GM12864 (cell line): ENCODE results near the gene ASIC3.

Experiments
- DNase-seq: peaks from one replicate; pipeline ENCODE4 v3.0.0-alpha.2; 2011; ENCODE audit warnings: low read depth
- H3K4me3 ChIP-seq: 2 replicates; pipeline ENCODE4 v1.5.1; 2011; ENCODE audit warnings: mild to moderate bottlenecking, low read depth, low read length, control low read depth
- CTCF ChIP-seq: IDR thresholded peaks from 2 replicates; pipeline ENCODE4 v1.5.1; 2011; ENCODE audit warnings: low read depth, mild to moderate bottlenecking, moderate library complexity, low read length, control low read depth, inconsistent platforms; ENCODE audit errors: missing control alignments

ASIC3 gene

GRCh38 chr7:151059367-151060112 is 11.2 kb downstream of the ASIC3 start, which contains the start of gene SLC4A2:
TSS of gene SLC4A2 (plus strand) at chr7:151059589. CDS start at chr7:151061988, 2,399 bp downstream.
- H3K4me3 ChIP-seq = peak within 1 kb of the TSS; percentile 64
- DNase-seq = no peak

GRCh38 chr7:151060113-151060415 is 11.7 kb downstream of the ASIC3 start:
- no peak for TF ChIP-seq CTCF
- peak overlapping the region; percentile 64 for H3K4me3 ChIP-seq
- DNase-seq = no peak

More at GRCh38 chr7:151059367-151060112, 11.2 kb downstream of the ASIC3 start, which contains the start of gene SLC4A2:
- peak; percentile 63 for TF ChIP-seq CTCF

DNA sequence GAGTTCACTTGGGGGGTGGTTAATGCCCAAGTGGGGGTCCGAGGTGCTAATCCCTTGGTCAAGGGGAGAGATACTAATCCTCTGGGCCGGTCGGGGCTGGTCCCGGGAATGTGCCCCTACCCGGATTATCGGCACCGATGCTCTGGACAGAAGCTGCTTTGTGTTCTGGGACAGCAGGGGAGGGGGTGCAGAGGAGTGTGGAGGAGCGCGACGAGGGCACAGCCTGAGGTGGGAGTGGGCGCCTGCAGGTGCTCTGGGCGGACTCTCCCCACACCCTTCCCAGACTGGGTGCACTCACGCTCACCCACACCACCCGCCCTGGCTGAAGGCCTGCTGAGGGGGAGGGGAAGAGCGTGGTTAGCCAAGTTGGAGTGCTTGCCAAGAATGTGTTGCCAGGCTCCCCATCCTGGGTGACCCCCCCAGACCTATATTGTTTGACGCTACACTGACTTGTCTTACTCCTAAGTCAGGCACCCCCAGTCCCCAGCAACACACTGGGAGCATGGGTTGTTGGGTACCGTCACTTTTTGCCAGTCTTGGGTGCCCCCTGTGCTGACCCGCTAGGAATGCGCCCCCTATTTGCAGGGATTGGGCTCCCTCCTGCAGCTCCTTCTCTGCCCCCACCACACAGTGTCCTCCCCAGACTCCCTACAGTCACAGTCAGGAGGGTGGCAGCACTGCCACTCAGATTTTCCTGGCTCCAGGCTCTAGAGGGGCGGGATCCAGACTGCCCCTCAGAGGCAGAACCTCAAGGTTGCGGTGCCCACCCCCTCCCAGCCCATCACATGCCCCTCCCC is 12.3 kb downstream of the ASIC3 start:
- peak overlapping the region; percentile 64 for H3K4me3 ChIP-seq
- TF ChIP-seq CTCF = peak; percentile 17
- DNase-seq = no peak

DNA sequence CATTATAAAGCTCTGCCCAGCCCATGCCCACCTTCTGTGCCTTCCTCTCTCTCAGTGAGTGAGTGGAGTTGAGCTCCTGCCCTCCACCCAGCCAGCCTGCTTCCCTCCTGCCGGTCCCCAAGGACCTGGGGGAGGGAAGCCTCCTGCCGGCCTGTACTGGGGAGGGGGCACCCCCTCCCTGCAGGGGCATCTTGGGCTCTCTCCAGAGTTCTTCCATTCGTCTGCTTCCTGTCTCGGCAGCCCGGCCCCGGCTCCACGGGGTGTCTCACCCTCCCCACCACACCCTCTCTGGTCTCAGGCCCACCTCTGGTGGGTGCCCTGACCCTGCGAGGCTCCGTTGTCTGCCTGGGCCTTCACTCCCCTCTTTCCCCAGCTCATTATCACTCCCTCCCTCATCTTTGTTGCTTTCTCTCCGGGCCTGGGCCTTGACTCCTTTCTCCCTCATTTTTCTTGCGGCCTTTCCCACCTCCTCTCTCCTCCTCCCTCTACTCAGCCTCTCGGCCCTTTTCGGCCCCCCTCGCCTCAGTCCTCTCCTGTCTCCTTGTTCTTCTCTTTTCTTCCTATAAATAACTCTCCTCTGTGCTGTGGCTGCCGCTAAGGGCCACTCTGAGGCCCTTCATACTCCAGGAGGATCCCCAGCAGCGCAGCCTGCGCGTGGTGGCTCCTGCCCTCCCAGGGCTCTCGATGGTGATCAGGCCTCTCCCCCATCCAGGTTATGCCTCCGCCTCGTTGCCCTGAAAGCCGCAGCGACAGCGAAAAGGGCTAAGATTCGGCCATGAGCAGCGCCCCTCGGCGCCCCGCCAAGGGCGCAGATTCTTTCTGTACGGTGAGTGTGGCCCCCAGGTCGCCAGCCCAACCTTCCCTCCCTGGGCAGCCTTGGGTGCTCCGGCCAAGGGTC is 13.1 kb downstream of the ASIC3 start:
- no peak overlapping the region for H3K4me3 ChIP-seq
- no peak for DNase-seq
- TF ChIP-seq CTCF = no peak

GRCh38 chr7:151062111-151062398 is 13.7 kb downstream of the ASIC3 start:
- no peak overlapping the region for H3K4me3 ChIP-seq
- no peak for TF ChIP-seq CTCF
- no peak for DNase-seq

DNA sequence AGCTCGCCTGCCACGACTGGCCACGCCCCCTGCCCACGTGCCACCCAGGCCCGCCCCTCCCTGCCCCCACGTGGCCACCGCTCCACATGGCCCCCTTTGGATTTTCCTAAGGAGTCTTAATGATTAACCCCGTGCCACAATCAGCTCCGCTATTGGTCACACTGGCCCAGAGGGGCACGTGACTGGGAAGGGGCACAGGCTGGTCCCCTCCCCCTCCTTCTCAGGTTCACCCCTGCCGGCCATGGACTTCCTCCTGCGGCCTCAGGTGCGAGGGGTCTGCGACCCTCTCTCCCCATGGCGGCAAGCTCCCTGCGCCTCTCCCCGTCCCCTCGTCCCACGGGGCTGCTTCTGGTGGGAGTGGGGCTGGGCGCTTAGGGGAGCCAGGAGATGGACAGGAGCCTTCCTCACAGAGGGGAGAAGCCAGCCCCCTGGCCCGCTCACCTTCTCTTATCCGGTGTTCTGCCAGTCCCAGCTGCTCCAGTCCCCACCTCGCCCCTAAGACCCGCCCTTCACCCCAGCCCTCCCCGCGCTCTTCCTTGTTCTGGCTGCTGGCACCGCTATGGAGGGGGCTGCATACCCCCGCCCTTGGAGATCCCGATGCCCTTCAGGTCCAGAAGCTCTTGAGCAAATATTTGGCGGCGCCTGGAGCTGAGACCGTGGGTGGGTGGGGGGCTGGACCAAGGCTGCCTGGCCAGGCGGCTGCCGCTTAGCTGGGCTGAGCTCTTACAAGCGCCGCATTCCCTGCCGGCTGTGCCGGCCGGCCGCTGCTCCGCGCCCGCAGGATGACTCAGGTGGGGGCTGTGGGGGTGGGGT is 14.3 kb downstream of the ASIC3 start:
- no peak for TF ChIP-seq CTCF
- no peak for DNase-seq
- no peak overlapping the region for H3K4me3 ChIP-seq
